Astrocyte of the cerebellum (primary cell): ENCODE results near the gene HMCN1.

Source experiments
- DNase-seq: peaks from one replicate; pipeline ENCODE4 v3.0.0-alpha.2; 2011; ENCODE audit warnings: low read depth
- H3K4me3 ChIP-seq: 2 replicates; pipeline ENCODE4 v1.5.1; 2011; ENCODE audit warnings: mild to moderate bottlenecking, low read depth, low read length, moderate library complexity
- in situ Hi-C: cut with HindIII; loops from 2 replicates; pipeline ENCODE4 v1.10.0; 2017; ENCODE audit warnings: low sequenced_read_pairs
- TF ChIP-seq, protein P1 (sequence below): IDR thresholded peaks from 2 replicates; pipeline ENCODE4 v1.5.1; 2012; ENCODE audit warnings: low read length, low read depth, moderate library complexity, mild to moderate bottlenecking; ENCODE audit errors: missing control alignments

Gene HMCN1

DNA sequence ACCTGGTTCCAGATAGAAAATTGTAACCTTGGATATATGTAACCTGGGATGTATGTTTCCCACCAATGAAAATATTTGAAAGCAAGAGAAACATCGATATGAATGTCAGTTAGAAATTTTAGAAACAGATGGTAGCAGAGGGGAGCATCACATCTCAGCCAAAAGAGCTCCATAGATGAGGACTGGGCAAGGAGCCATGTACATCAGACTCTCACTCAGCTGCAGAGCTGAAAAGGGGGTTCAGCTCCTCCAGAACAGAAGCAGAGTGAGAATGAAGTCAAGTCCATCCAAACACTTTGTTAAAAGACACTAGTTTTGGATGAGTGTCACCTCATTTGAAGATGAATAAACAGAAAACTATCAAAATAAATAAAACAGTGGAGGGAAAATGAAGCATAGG, 202.4 kb downstream of the HMCN1 start:
- TF ChIP-seq, protein P1, sequence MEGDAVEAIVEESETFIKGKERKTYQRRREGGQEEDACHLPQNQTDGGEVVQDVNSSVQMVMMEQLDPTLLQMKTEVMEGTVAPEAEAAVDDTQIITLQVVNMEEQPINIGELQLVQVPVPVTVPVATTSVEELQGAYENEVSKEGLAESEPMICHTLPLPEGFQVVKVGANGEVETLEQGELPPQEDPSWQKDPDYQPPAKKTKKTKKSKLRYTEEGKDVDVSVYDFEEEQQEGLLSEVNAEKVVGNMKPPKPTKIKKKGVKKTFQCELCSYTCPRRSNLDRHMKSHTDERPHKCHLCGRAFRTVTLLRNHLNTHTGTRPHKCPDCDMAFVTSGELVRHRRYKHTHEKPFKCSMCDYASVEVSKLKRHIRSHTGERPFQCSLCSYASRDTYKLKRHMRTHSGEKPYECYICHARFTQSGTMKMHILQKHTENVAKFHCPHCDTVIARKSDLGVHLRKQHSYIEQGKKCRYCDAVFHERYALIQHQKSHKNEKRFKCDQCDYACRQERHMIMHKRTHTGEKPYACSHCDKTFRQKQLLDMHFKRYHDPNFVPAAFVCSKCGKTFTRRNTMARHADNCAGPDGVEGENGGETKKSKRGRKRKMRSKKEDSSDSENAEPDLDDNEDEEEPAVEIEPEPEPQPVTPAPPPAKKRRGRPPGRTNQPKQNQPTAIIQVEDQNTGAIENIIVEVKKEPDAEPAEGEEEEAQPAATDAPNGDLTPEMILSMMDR: no peak
- DNase-seq: no peak
- in situ Hi-C loops: no loop called here
- H3K4me3 ChIP-seq: no peak overlapping the region

DNA sequence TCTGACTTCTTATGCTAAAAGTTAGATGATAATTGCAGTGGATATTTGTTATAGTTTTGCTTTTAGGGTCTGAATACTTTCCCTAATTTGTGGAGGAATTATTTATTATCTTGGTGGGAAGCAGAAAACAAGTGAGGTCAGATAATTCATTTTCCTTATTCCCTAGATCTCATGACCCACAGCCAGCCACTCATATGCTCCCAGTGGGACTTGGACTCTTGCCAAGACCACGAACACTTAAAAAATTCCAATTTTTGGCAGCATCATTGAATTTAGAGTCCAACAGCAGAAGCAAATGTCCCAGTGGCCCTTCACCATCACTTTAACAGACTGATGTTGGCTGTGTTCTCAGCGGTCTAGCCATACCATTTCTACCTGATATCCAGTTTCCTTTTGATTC, 204.2 kb downstream of the HMCN1 start:
- DNase-seq: peak; percentile 80
- in situ Hi-C loops: no loop called here
- TF ChIP-seq, protein P1: no peak
- no peak overlapping the region for H3K4me3 ChIP-seq

DNA sequence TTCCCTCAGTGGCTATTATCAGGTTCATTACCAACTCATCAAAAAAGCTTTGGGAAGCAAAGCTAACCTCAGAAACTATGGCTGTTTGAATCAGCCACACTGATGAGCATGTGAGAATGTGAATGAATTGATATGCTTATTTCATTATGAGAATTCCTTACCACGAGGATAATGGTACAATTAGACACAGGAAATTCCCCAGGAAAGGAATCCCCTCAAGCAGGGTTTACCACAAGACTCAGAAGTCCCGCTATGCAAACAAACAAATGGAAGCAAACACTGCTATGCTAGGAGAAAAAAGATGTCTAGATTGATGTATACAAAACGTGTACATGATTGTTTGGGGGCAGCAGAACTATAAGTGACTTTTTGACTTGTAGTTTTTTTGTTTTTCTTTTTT, 205.0 kb downstream of the HMCN1 start:
- H3K4me3 ChIP-seq: no peak overlapping the region
- in situ Hi-C loops: no loop called here
- TF ChIP-seq, protein P1: no peak
- peak; percentile 92 for DNase-seq

GRCh38 chr1:185942961-185943360, 208.8 kb downstream of the HMCN1 start:
- TF ChIP-seq, protein P1: no peak
- no peak overlapping the region for H3K4me3 ChIP-seq
- in situ Hi-C loops: no loop called here
- no peak for DNase-seq

- in situ Hi-C loops: no loop called here
Observed at GRCh38 chr1:185956881-185957280, 222.7 kb downstream of the HMCN1 start.

DNA sequence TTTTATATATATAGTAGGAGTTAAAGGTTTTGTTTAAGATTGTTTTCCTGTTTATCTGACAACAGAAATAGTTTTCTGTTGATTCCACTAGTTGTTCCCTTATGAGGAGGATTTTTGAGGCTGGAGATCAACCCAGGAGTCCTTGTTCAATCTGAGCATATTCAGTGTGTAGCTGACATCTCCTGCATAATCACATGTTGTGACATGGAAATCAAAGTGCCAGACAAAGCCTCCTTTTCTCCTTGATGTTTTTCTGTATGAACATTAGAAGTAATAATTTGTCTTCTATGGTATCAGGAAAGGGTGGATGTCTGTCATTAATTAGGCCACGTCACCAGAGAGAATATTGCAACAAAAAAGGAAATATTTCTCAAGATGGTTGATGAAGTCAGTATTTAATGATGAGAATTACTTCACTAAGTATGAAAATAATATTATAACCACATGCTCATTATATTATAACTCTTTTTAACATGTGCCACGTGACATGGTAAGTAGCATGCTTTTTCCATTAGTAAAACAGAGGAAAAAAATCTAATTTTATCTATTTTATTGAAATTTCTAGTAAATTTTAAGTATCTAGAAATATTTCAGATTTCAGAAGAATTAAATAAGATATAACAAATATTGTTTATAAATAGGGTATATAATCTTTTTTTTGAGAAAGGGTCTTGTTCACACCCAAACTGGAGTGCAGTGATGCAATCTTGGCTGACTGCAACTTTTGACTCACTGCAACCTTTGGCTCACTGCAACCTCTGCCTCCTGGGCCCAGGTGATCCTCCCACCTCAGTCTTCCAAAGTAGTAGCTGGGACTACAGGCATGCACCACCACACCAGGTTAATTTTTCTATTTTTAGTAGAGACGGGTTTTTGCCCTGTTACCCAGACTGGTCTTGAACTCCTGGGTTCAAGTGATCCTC, 223.5 kb downstream of the HMCN1 start:
- TF ChIP-seq, protein P1: no peak
- DNase-seq: no peak
- in situ Hi-C loops: no loop called here

More at GRCh38 chr1:185956881-185957280, 222.7 kb downstream of the HMCN1 start:
- no peak for DNase-seq
- H3K4me3 ChIP-seq: no peak overlapping the region
- TF ChIP-seq, protein P1: no peak

More for the DNA sequence above, 223.5 kb downstream of the HMCN1 start:
- H3K4me3 ChIP-seq: no peak overlapping the region
